Esophagus muscularis mucosa (tissue), 3 donors: ENCODE data around the gene SLC16A3.

Experiments used
- EP300 ChIP-seq: sonication (generic); formaldehyde crosslinking; IDR thresholded peaks from one replicate; pipeline ENCODE4 v1.6.1; 2017; ENCODE audit warnings: antibody characterized with exemption
- TF ChIP-seq, protein P1 (sequence below), 3 experiments: fragments of 200-600 bp in 2 of 3; fragments of 450-650 bp in 1 of 3; sonication (generic) in 2 of 3; IDR thresholded peaks; one replicate each; pipeline ENCODE4 v1.5.1; 2017 to 2019; ENCODE audit warnings: antibody characterized with exemption in 3 of 3, mild to moderate bottlenecking in 2 of 3, moderate library complexity in 1 of 3

DNA sequence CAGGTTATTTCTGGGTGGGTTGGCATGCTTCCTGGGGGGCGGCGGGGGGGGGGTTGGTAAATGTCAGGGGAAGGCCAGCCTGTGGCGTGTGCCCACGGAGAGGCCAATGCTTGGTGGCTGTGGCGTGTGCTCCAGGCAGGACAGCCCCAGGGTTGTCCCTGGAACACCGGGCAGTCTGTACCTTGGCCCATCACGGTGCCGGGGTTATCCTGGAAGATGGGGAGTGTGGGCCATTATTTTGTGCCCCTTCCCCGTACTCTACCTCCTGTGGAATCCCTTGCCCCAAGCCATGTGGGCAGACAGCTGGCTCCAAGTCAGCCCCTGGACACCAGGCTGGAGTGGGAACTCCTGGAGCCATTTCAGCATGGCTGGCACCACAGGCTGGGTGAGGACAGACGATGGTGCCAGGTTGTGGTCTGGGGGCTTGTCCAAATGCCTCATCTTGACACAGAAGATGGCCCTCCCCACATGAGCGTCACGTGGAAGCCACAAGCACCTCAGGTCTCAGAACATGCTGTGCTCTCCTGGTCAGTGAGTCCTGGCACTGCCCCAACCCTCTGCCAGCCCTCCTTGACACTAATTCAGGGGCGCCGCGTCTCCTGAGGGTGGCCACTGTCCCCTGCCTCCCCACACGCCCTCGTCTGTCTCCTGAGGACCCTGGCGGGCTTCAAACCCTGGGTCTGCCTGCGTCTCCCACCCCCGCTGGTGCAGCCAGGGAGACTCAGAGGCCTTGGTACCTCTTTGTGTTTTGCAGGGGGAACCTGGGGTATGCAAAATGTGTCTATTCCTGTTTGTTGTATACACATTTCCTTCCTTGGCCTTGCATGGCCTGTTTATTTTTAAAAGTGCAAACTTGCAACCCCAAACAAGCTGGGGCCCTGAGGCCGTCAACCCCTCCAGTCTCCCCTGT lies 4.3 kb downstream of the SLC16A3 start:
- TF ChIP-seq, protein P1, sequence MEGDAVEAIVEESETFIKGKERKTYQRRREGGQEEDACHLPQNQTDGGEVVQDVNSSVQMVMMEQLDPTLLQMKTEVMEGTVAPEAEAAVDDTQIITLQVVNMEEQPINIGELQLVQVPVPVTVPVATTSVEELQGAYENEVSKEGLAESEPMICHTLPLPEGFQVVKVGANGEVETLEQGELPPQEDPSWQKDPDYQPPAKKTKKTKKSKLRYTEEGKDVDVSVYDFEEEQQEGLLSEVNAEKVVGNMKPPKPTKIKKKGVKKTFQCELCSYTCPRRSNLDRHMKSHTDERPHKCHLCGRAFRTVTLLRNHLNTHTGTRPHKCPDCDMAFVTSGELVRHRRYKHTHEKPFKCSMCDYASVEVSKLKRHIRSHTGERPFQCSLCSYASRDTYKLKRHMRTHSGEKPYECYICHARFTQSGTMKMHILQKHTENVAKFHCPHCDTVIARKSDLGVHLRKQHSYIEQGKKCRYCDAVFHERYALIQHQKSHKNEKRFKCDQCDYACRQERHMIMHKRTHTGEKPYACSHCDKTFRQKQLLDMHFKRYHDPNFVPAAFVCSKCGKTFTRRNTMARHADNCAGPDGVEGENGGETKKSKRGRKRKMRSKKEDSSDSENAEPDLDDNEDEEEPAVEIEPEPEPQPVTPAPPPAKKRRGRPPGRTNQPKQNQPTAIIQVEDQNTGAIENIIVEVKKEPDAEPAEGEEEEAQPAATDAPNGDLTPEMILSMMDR (IDR thresholded peaks at IDR 0.05): no peak
- TF ChIP-seq EP300: no peak
